HG03103 (cell line): ENCODE results near the gene HDAC3.

Experiments used
- ATAC-seq: cut with Tn5 transposase; IDR thresholded peaks from one replicate; pipeline ENCODE4 v1.9.1; 2021; ENCODE audit warnings: low read depth; ENCODE audit not compliant: unreplicated experiment

HDAC3 gene

DNA sequence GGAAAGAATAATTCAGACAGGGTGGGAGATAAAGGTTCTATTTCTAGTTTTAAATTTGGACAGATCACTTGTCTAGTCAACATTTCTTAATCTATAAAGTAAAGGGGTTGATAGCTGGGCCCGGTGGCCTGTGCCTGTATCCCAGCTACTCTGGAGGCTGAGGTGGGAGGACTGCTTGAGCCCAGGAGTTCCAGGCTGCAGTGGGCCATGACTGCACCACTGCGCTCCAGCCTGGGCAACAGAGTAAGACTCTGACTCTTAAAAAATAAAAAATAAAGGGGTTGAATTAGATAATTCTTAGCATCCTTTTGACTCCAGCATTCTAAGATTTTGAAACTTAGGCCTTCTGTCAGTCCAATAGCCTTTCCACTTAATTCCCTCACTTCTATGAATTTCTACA is 28.6 kb downstream of the HDAC3 start:
- ATAC-seq = no peak

DNA sequence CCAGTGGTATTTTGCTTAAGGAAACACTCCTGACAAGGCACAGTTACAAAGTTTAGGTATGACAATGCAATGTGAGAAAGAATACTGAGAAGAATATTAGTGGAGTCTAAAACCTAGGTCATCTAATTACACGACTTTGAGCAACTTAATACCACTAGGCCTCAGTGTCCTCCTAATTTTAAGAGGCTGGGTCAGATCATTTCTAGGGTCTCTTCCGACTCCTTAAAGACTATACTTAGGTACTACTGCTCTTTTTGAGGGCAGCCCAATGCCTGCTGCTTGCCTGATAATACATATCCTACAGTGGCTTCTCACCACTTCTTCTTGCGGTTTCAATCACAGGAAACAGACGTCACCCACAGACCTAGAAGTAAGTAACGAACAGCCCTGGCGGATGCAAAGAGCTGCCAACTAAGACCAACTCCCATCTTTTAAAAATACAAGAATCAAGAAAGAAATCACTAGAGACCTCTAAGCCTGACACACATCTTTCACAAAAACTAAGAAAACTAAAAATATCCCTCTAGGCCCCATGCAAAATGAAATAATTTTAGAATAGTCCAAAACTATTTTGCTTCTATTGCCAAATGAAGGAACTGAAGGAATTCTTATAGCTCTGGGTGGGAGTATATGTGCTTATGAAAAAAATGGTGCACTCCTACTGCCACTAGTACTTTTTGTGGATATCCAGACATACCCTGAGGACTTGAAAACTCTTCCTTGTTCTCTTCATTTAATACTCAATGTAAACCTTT is 30.9 kb downstream of the HDAC3 start:
- ATAC-seq = peak; percentile 90

- no peak for ATAC-seq
These were observed 32.5 kb downstream of the HDAC3 start for GRCh38 chr5:141603923-141604717.

DNA sequence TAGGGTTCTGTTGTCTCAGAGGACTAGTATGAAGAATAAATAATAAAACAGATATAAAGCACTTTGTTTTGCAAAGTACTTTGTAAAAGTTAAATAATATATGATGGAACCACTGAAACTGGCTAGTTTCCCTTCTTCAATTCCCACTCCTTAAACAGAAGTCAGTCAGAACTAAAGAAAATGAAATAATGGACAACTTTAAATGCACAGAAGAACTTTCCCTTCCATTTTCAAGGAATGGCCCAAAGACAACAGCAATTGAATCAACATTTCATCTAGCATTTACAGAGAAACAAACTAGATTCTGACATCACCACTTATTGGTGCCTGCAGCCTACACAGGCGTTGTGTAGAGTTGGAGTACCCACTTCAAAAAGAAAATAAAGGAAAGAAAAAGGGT is 34.0 kb downstream of the HDAC3 start:
- no peak for ATAC-seq

- ATAC-seq = no peak
These were observed 38.0 kb downstream of the HDAC3 start for GRCh38 chr5:141598391-141599345.

- ATAC-seq = no peak
These were observed 38.8 kb downstream of the HDAC3 start for GRCh38 chr5:141597814-141598213.

GRCh38 chr5:141597394-141597793 is 39.3 kb downstream of the HDAC3 start:
- ATAC-seq = no peak

- ATAC-seq = no peak
These were observed 39.8 kb downstream of the HDAC3 start for GRCh38 chr5:141596867-141597266.

- ATAC-seq = no peak
These were observed 46.5 kb downstream of the HDAC3 start for GRCh38 chr5:141590127-141590526.

- no peak for ATAC-seq
These were observed 50.4 kb downstream of the HDAC3 start for GRCh38 chr5:141586246-141586645.

GRCh38 chr5:141585594-141585993 is 51.1 kb downstream of the HDAC3 start:
- no peak for ATAC-seq

DNA sequence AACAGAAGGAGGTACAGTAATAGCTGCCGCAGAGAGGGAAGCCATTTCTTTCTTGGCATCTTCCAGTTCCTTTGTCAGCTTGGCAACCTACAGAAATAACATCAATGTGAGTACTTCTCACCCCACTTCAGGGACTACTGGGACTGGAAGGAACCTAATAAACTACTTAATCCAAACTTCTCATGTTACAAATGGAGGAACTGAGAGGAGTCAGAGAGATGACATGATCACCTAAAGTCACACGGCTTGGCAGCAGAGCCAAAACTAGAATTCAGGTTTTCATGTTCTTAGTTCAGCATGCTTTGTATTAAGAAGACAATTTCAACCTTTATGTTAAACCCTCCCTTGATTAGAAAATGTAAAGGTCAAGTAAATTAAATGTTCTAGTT is 62.5 kb downstream of the HDAC3 start:
- no peak for ATAC-seq

GRCh38 chr5:141573489-141574121 is 63.0 kb downstream of the HDAC3 start:
- ATAC-seq = no peak
